ENCODE results near the gene ARL14EP. TPM values are rescaled to one million over a fixed set of nuclear protein-coding genes. Genes with fewer than 3 reads are reported as not detected.

Gene ARL14EP
- total RNA-seq, 6 experiments from 2014 or later = 10.3 to 19.3 (median 14.2) TPM

GRCh38 chr11:30364139-30364836 is 41.4 kb downstream of the ARL14EP start:
- intact Hi-C loops (cut with DNase I) = no loop called here
- no peak overlapping the region for H3K27ac ChIP-seq
- no peak for ATAC-seq
- TF ChIP-seq CTCF (IDR thresholded peaks at IDR 0.05) (no peak), POLR2A (IDR thresholded peaks at IDR 0.05) (no peak)
- no peaks in the 10 kb centered on the region for H3K27me3 ChIP-seq
- H3K4me3 ChIP-seq = no peak overlapping the region
- no peaks in the 10 kb centered on the region for H3K36me3 ChIP-seq
- no peaks in the 10 kb centered on the region for H3K9me3 ChIP-seq
- no peaks in the 10 kb centered on the region for H3K4me1 ChIP-seq
- 45% methylated on average over 7 of the region's 7 CpGs for WGBS (ENCODE audit: insufficient coverage, low coverage, low lambda C conversion rate, missing lambda C conversion rate)
- DNase-seq = no peak

- intact Hi-C loops (cut with DNase I) = no loop called here
Observed at GRCh38 chr11:30364837-30365482, 42.1 kb downstream of the ARL14EP start.

GRCh38 chr11:30365793-30366517 is 43.1 kb downstream of the ARL14EP start:
- no peak for TF ChIP-seq POLR2A (IDR thresholded peaks at IDR 0.05)
- H3K9me3 ChIP-seq = no peaks in the 10 kb centered on the region
- H3K4me3 ChIP-seq = no peak overlapping the region
- DNase-seq (no peak), ATAC-seq (no peak)
- H3K4me1 ChIP-seq = no peaks in the 10 kb centered on the region
- no peak overlapping the region for H3K27ac ChIP-seq
- intact Hi-C loops (cut with DNase I) = no loop called here
- H3K27me3 ChIP-seq = no peaks in the 10 kb centered on the region
- 83% methylated on average over 3 of the region's 3 CpGs for WGBS (ENCODE audit: insufficient coverage, low coverage, low lambda C conversion rate, missing lambda C conversion rate)
- no peaks in the 10 kb centered on the region for H3K36me3 ChIP-seq

More at GRCh38 chr11:30364837-30365482, 42.1 kb downstream of the ARL14EP start:
- ATAC-seq (no peak), DNase-seq (no peak)
- no peaks in the 10 kb centered on the region for H3K4me1 ChIP-seq
- H3K36me3 ChIP-seq = no peaks in the 10 kb centered on the region
- no peak overlapping the region for H3K4me3 ChIP-seq
- no peak overlapping the region for H3K27ac ChIP-seq
- TF ChIP-seq POLR2A (IDR thresholded peaks at IDR 0.05) (no peak), CTCF (IDR thresholded peaks at IDR 0.05) (no peak)
- H3K9me3 ChIP-seq = no peaks in the 10 kb centered on the region
- H3K27me3 ChIP-seq = no peaks in the 10 kb centered on the region
- WGBS (ENCODE audit: insufficient coverage, low coverage, low lambda C conversion rate, missing lambda C conversion rate) = 73% methylated on average over 9 of the region's 9 CpGs

GRCh38 chr11:30368394-30368793 is 45.5 kb downstream of the ARL14EP start:
- no peak for TF ChIP-seq CTCF (IDR thresholded peaks at IDR 0.05)
- no peak for TF ChIP-seq POLR2A (IDR thresholded peaks at IDR 0.05)
- 67% methylated on average over 4 of the region's 4 CpGs for WGBS (ENCODE audit: insufficient coverage, low coverage, low lambda C conversion rate, missing lambda C conversion rate)
- Histone ChIP-seq H3K27ac (no peak overlapping the region), H3K4me1 (no peaks in the 10 kb centered on the region), H3K9me3 (no peaks in the 10 kb centered on the region), H3K36me3 (no peaks in the 10 kb centered on the region), H3K27me3 (no peaks in the 10 kb centered on the region), H3K4me3 (no peak overlapping the region)
- no peak for ATAC-seq
- no peak for DNase-seq
- intact Hi-C loops (cut with DNase I) = no loop called here

GRCh38 chr11:30370164-30370563 is 47.3 kb downstream of the ARL14EP start:
- Histone ChIP-seq H3K27me3 (no peaks in the 10 kb centered on the region), H3K27ac (no peak overlapping the region), H3K4me3 (no peak overlapping the region), H3K9me3 (no peaks in the 10 kb centered on the region), H3K36me3 (no peaks in the 10 kb centered on the region), H3K4me1 (no peaks in the 10 kb centered on the region)
- WGBS (ENCODE audit: insufficient coverage, low coverage, low lambda C conversion rate, missing lambda C conversion rate) = 55% methylated on average over 1 of the region's 1 CpG
- intact Hi-C loops (cut with DNase I) = no loop called here
- ATAC-seq (no peak), DNase-seq (no peak)
- TF ChIP-seq POLR2A (IDR thresholded peaks at IDR 0.05) (no peak), CTCF (IDR thresholded peaks at IDR 0.05) (no peak)
